ENCODE results near the gene PRM2.

DNA sequence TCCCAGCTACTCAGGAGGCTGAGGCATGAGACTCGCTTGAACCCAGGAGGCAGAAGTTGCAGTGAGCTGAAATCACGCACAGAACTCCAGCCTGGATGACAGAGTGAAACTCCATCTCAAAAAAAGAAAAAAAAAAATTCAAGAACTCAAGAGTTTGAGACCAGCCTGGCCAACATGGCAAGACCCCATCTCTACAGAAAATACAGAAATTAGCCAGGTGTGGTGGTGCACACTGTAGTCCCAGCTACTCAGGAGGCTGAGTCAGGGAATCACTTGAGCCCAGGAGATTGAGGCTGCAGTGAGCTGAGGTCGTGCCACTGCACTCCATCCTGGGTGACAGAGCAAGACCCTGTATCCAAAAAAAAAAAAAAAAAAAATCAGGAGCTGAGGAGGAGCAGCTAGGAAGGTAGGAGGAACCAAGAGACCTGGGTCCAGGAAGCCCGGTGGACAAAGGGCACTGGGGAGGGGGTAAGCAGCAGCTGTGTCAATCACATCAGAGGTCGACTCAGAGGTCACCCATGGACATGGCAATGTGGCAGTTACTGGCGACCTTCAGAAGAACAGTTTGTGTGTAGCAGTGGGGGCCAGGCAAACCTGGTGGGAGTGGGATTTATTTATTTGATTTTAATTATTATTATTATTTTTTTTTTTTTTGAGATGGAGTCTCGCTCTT lies 15.9 kb upstream of the PRM2 start:
- TF ChIP-seq CTCF (conservative IDR thresholded peaks at IDR 0.05; ENCODE audit: low read depth in 2 of 2) (no peak), POLR2AphosphoS5 (IDR thresholded peaks at IDR 0.05; ENCODE audit: low read depth) (no peak)
